ENCODE data around the gene TTC7B. TPM values are rescaled to one million over a fixed set of nuclear protein-coding genes. Genes with fewer than 3 reads are reported as not detected.

The TTC7B gene
- total and polyA plus RNA-seq, 10 of the 15 experiments (the other 5 are each of a cell fraction or from before 2014, with no cell fraction given) = under 0.01 to 1.1 (median 0.26) TPM; not detected in 2

DNA sequence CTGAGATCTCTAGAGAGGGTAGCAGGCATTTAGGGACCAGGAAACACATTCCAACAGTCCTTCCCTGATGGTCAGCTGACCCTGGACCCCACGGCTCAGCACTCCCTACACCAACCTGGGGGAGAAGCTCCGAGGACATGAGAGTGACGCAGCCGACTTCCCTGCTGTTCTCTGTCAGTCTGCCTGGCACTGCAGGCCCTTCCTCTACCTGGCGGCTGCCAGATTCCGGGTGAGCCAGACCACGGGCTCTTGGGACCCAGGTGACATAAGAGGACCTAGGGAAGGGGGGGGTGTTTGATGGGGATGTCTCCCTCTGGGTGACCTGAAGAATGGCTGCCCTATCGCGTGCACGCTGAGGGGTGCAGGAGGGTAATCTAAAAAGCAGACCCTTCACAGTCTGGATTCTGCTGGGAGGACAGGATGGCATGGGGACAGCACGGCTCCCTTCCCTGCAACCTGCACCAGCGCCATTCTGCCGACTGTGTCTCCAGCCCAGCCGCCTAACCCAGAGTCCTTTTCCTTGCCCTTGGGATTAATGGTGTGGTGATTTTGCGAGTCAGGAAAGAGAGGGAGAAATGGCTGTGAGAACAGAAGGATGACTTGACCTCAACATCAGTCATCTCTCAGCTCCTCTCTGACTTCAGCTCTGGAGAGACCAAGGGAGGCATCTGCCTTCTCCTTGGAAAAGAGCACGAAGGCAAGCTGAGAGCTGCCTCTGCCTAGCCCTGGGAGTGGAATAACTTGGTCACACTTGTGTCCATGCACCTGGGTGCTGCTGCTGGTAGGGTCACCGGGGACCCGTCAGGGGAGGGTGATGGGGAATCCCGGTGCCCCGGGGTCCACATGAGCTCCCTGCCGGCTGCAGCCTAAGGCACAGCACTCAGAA lies 260.9 kb downstream of the TTC7B start:
- SMC1A ChIA-PET (ENCODE audit: uncharacterized antibody, unreplicated experiment) = no interaction called here
- CTCF ChIA-PET = interaction anchor here (0.7 kb wide), 1 partner anchor 636 kb away, joined by 3 read pairs; no protein-coding TSS in a partner anchor
- RAD21 ChIA-PET (ENCODE audit: unreplicated experiment) = no interaction called here
- Histone ChIP-seq H3K4me1 (ENCODE audit: control insufficient read depth, insufficient read depth, low read length) (no peaks in the 10 kb centered on the region), H2AFZ (ENCODE audit: control insufficient read depth, low read depth, low read length) (no peak overlapping the region), H4K20me1 (ENCODE audit: control insufficient read depth, insufficient read depth) (no peaks in the 10 kb centered on the region), H3K9ac (ENCODE audit: control insufficient read depth, insufficient read depth, low read length) (no peak overlapping the region), H3K27me3 (replicated peaks in 1 of 2; ENCODE audit: control insufficient read depth in 2 of 2, insufficient read depth in 2 of 2, low read length in 1 of 2) (peaks cover 0 to 1% of the 10 kb centered on the region in 2 experiments; a peak in 2 of 4 replicates), H3K4me2 (ENCODE audit: control insufficient read depth, insufficient read depth) (no peak overlapping the region), H3K9me3 (replicated peaks; ENCODE audit: control insufficient read depth, insufficient read depth, low read length) (no peaks in the 10 kb centered on the region), H3K36me3 (ENCODE audit: control insufficient read depth in 2 of 2, insufficient read depth in 2 of 2, low read length in 1 of 2) (no peaks in the 10 kb centered on the region), H3K79me2 (ENCODE audit: control insufficient read depth, insufficient read depth, low read length) (no peaks in the 10 kb centered on the region), H3K4me3 (no peak overlapping the region), H3K27ac (ENCODE audit: control insufficient read depth, insufficient read depth) (no peak overlapping the region)
- in situ Hi-C loops (cut with MboI) = no loop called here
- POLR2A ChIA-PET = no interaction called here
- no TSS peak for BruUV-seq (replicated peaks)
- intact Hi-C loops (cut with micrococcal nuclease; ENCODE audit: unreplicated experiment) = no loop called here
- no peak for DNase-seq (ENCODE audit: low read depth, low spot score)
- ATAC-seq = no peak
- TF ChIP-seq SPI1 (IDR thresholded peaks at IDR 0.05; ENCODE audit: borderline replicate concordance, insufficient read depth, low read depth, low read length) (no peak), CBX3 (IDR thresholded peaks at IDR 0.05; ENCODE audit: borderline replicate concordance, low read depth) (no peak), BACH1 (IDR thresholded peaks at IDR 0.05; ENCODE audit: borderline replicate concordance) (no peak), EED (IDR thresholded peaks at IDR 0.05; ENCODE audit: low read depth) (no peak), USF1 (IDR thresholded peaks at IDR 0.05; ENCODE audit: borderline replicate concordance, extremely low read length, insufficient read depth, low read depth, low read length) (no peak), FOXK2 (IDR thresholded peaks at IDR 0.05) (no peak), ZNF622 (IDR thresholded peaks at IDR 0.05) (no peak), TAF1 (IDR thresholded peaks at IDR 0.05; ENCODE audit: borderline replicate concordance, low read depth, low read length) (no peak), POLR2AphosphoS5 (IDR thresholded peaks at IDR 0.05; ENCODE audit: low read length) (no peak), SMAD5 (IDR thresholded peaks at IDR 0.05; ENCODE audit: low read depth) (no peak), RAD51 (IDR thresholded peaks at IDR 0.05) (no peak)
- TF ChIP-seq, protein P1, sequence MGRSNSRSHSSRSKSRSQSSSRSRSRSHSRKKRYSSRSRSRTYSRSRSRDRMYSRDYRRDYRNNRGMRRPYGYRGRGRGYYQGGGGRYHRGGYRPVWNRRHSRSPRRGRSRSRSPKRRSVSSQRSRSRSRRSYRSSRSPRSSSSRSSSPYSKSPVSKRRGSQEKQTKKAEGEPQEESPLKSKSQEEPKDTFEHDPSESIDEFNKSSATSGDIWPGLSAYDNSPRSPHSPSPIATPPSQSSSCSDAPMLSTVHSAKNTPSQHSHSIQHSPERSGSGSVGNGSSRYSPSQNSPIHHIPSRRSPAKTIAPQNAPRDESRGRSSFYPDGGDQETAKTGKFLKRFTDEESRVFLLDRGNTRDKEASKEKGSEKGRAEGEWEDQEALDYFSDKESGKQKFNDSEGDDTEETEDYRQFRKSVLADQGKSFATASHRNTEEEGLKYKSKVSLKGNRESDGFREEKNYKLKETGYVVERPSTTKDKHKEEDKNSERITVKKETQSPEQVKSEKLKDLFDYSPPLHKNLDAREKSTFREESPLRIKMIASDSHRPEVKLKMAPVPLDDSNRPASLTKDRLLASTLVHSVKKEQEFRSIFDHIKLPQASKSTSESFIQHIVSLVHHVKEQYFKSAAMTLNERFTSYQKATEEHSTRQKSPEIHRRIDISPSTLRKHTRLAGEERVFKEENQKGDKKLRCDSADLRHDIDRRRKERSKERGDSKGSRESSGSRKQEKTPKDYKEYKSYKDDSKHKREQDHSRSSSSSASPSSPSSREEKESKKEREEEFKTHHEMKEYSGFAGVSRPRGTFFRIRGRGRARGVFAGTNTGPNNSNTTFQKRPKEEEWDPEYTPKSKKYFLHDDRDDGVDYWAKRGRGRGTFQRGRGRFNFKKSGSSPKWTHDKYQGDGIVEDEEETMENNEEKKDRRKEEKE (IDR thresholded peaks at IDR 0.05) = no peak
- no peak for FAIRE-seq
- whole genome bisulfite sequencing (ENCODE audit: insufficient coverage, insufficient replicate concordance, low lambda C conversion rate, missing lambda C conversion rate) = 23% methylated on average over 15 of the region's 21 CpGs
